CD1c-positive myeloid dendritic cell (primary cell): ENCODE data around the gene MFRP.
"Not testable (repeated sequence)": the region's sequence is repeated elsewhere in the genome, so short reads cannot be mapped to it uniquely, and the experiment has no call there.

Experiments used
- DNase-seq: peaks from one replicate; pipeline ENCODE4 v3.0.0-alpha.2; 2016; ENCODE audit errors: extremely low spot score

MFRP gene

GRCh38 chr11:119346605-119347004 is at the start of gene MFRP:
MFRP (minus strand) TSS chr11:119346705; CDS start chr11:119346513, 192 bp downstream.
- no peak for DNase-seq

DNA sequence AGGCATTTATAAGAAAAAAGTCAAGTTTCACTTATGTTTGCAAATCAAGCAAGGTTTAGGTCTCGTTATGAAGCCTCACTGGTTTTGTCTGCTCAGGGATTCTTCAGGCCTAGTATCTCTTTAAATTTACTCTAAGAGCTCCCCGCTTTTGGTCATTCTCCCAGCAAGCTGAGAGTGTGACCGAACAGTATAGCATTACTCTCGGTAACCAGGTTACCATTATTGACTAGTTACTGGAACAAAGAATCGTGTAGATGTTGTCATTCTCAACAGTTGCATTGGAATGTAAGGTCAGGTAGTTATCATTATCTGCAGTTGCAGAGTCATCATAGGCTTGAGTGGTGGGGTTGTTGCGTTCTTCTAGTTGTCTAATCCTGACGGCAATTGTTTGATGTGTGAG is 44.8 kb upstream of the MFRP start:
- DNase-seq, result no peak

DNA sequence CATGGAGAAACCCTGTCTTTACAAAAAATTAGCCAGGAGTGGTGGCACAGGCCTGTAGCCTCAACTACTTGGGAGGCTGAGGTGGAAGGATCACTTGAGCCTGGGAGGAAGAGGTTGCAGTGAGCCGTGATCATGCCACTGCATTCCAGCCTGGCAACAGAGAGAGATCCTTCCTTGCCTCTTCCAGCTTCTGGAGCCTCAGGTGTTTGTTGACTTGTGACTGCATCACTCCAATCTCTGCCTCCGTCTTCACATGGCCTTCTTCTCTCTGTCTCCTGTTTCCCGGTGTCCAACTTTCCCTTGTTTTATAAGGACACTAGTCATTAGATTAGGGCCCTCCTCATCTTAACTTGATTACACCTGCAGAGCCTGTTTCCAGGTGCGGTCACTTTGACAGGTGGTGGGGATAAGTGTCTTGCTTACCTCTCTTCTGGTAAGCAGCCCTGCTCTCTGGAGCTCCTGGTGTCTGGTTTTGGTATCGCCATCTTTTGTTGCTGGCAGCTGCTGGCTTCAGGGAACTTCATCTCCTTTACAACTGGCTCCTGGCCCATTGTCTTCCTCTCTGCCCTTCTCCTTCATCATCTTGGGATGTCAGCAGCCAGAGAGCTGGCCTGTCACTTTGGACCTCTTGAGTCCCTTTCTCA is 43.2 kb upstream of the MFRP start:
- no peak for DNase-seq

- DNase-seq, result no peak
Observed at GRCh38 chr11:119388103-119388502, 41.6 kb upstream of the MFRP start.

DNA sequence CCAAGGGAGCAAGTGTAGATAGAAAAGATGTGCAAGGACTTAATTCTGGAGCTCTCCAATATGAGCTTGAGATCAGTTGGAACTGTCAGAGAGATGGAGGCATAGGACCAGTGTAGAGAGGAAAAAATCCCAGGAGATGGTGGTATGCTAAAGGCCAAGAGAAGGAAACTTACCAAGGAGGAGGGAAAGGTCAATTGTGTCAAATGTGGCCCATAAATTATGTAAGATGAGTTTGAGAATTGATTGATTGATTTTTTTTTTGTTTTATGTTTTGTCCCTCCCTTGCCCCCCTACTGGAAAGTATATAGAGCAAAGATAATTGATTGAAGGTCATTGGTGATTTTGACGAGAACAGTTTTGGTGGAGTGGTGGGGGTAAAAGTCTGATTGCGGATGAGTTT is 37.8 kb upstream of the MFRP start:
- DNase-seq, result no peak

DNA sequence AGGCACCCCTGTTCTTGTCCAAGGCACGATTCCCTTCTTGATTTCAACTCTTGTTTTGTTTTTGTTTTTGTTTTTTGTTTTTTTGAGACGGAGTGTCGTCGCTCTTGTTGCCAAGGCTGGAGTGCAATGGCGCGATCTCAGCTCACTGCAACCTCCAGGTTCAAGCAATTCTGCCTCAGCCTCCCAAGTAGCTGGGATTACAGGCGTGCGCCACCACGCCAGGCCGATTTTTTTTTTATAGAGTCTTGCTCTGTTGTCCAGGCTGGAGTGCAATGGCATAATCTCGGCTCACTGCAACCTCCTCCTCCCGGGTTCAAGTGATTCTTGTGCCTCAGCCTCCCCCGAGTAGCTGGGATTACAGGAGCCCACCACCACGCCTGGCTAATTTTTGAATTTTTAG is 36.0 kb upstream of the MFRP start:
- DNase-seq, result not testable (repeated sequence)

DNA sequence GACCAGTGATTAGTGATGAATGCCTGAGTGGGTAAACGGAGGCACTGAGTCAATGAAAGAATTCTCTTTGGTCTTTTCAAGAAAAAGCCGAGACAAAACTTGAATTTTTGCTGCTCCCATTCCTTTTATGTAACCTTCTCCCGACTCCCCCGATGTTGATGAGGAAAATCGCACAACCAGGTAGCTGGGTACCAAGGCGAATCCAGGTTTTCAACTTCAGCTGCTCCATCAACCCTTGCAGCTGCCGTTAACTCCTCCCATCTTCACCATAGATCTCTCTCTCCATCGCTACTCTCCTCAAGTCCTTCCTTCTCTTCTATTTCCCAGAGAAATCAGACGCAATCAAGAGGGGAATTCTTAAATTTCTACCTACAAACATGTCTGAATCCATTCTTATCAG is 35.6 kb upstream of the MFRP start:
- DNase-seq, result no peak

- DNase-seq, result peak; percentile 99
Observed at GRCh38 chr11:119381181-119381988, 34.9 kb upstream of the MFRP start, which contains the start of gene USP2. USP2 (minus strand) TSS chr11:119381690; CDS start chr11:119373480, 8,210 bp downstream.

- peak; percentile 18 for DNase-seq
Observed at GRCh38 chr11:119380827-119381180, 34.3 kb upstream of the MFRP start.

DNA sequence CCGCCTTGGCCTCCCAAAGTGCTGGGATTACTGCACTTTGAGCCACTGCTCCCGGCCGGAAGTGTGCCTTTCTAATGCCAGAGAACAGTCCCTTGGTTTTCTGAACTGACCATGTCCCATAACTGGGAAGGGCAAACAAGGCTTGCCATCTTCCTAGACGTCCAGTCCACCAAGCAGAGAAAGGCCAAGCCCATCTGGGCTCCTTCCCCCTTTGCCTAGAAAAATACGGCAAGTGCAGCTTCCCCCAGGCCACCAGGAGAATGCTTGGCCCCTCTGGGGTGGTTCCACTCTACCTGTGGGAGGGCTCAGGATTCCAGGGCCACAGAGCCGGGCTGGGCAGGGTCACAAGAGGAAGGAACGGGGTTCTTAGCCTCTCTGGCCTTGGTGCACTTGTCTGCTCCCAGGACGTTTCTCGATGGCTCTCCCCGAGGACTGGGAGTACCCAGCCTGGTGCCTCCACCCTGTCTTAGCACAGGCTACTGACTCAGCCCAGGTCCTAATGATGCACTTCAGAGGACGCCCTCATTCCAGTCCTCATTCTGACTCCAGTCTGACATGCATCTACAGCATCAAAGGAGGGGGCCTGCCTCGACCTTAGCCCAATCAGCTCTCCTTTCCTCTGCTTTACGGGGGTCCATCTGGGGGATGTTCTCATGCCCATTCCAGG is 33.8 kb upstream of the MFRP start:
- no peak for DNase-seq

GRCh38 chr11:119378851-119379465 is 32.5 kb upstream of the MFRP start:
- DNase-seq, result no peak

- no peak for DNase-seq
Observed at GRCh38 chr11:119377961-119378667, 31.6 kb upstream of the MFRP start.

GRCh38 chr11:119377112-119377901 is 30.8 kb upstream of the MFRP start:
- no peak for DNase-seq

GRCh38 chr11:119376197-119376847 is 29.8 kb upstream of the MFRP start:
- DNase-seq, result no peak

GRCh38 chr11:119375337-119376196 is 29.1 kb upstream of the MFRP start:
- DNase-seq, result no peak

- DNase-seq, result peak; percentile 47
Observed at GRCh38 chr11:119374632-119375336, 28.3 kb upstream of the MFRP start.

DNA sequence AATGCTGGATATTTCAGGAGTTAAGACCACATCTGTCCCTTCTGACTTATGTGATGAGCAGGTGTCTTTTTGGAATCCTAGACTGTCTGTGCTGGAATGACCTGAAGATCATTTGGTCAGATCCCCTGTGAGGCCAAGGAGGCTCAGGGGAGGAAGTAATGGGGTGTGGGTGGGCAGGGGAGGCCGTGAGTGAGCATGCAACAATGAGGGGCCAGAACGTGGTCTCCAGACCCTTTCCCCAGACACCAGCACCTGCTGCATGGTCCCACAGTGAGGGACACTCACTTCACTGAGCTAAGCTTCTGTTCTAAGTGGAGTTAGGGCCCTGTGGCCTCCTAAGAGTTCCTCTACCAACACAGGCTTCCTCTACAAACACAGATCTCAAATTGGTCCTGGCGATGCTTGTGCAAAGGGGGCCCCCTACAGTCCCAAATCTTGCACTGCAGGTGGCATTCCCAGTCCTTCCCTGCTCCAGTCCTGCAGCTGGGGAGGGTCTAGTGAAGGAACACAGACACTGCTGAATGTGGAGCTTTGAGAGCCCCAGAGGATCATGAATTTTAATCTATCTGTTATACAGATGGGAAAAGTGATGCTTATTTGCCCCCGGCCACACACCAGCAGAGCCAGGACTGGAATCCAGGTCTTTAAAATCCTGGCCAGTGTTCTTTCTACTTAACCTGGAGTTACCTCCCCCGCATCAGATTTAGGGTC is 27.6 kb upstream of the MFRP start:
- DNase-seq, result peak; percentile 75
